HAP-1 (cell line): ENCODE data around the gene PRR29.
"Not testable (repeated sequence)": the region's sequence is repeated elsewhere in the genome, so short reads cannot be mapped to it uniquely, and the experiment has no call there.

ENCODE experiments used
- DNase-seq, 2 experiments: peaks; one replicate each; pipeline ENCODE4 v3.0.0-alpha.2; 2016 to 2020; ENCODE audit warnings: low spot score in 2 of 2
- H3K27me3 ChIP-seq: fragments of 250-450 bp; sonication (Bioruptor Pico); 2 replicates; pipeline ENCODE4 v1.5.1; 2020; ENCODE audit warnings: low read depth, mild to moderate bottlenecking, moderate library complexity
- H3K36me3 ChIP-seq: fragments of 250-450 bp; sonication (Bioruptor Pico); replicated peaks from 2 replicates; pipeline ENCODE4 v1.5.1; 2020; ENCODE audit warnings: mild to moderate bottlenecking
- H3K4me1 ChIP-seq: fragments of 250-450 bp; sonication (Bioruptor Pico); 2 replicates; pipeline ENCODE4 v1.5.1; 2020; ENCODE audit warnings: mild to moderate bottlenecking
- H3K4me3 ChIP-seq: fragments of 250-450 bp; sonication (Bioruptor Pico); 2 replicates; pipeline ENCODE4 v1.5.1; 2020; ENCODE audit warnings: mild to moderate bottlenecking, moderate library complexity
- H3K9me3 ChIP-seq: fragments of 250-450 bp; sonication (Bioruptor Pico); 2 replicates; pipeline ENCODE4 v1.5.1; 2020; ENCODE audit warnings: mild to moderate bottlenecking, moderate library complexity
- in situ Hi-C: fragments of 300-500 bp; cut with MboI; formaldehyde crosslinking; loops from 3 replicates; pipeline ENCODE4 v1.14.3; 2020; ENCODE audit warnings: low sequenced_read_pairs, inconsistent platforms, mixed read lengths

Gene PRR29

DNA sequence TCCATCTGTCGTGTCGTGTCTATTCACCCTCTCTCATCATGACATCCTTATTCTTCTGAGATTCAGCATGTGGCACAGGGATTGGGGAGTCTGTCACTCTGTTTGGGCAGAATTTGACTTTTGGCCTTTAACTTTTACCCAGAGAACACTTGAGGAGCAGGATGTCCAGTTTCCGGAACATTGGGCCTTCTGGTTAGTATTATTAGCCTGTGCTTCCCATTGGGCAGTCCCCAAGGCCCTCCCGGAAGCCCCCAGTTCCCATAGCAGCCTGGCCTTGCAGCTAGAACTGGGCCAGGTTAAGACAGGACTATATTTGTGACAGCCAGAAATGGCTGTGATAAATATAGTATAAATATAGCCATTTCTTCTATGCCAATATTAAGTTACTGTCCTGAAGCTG, 35.0 kb upstream of the PRR29 start:
- no peaks in the 10 kb centered on the region for H3K4me1 ChIP-seq
- H3K9me3 ChIP-seq = no peaks in the 10 kb centered on the region
- H3K4me3 ChIP-seq = no peak overlapping the region
- no peaks in the 10 kb centered on the region for H3K36me3 ChIP-seq
- H3K27me3 ChIP-seq = no peaks in the 10 kb centered on the region
- in situ Hi-C loops = no loop called here
- DNase-seq = no peak

DNA sequence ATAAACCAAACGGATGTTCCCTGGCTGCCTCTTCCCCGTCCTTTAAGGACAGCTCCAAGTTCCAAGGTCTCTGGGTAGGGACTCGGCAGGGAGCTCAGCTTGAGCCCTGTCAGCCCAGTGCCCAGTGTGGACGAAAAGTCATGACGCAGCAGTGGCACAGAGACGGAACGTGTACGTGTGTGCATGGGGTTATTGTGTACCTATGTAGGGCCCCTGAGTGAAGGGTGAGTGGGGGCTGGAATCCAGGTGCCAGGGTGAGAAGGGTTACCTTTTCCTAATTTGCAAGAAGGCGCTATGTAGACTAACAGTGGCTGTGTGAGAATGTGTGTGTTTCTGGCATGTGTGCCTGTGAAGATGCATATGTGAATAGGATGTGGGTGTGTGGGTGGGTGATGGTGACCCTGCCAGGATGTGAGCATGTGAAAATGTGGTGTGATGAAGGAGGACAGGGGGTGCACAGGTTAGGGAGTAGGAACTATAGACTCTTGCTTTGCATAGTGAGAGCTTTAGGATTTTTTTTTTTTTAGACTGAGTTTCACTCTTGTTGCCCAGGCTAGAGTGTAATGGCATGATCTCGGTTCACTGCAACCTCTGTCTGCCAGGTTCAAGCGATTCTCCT, 31.4 kb upstream of the PRR29 start:
- H3K27me3 ChIP-seq = no peaks in the 10 kb centered on the region
- no peak for DNase-seq
- no peaks in the 10 kb centered on the region for H3K4me1 ChIP-seq
- in situ Hi-C loops = no loop called here
- no peak overlapping the region for H3K4me3 ChIP-seq
- H3K9me3 ChIP-seq = no peaks in the 10 kb centered on the region
- H3K36me3 ChIP-seq = no peaks in the 10 kb centered on the region

DNA sequence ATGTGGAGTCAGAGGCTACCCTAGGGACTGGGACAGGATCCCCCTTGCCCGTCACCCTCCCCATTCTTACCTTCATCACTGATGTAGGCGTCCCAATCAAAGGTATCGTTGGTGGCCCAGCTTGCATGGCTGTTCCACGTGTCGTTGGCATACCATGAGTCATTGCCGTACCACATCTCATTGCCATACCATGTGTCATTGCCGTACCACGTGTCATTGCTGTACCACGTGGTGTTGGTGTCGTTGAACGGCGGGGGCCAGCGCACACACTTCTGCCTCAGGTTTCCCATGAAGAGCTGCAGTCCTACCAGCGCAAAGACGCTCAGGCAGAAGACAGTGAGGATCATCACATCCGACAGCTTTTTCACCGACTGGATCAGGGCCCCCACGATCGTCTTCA, 30.2 kb upstream of the PRR29 start:
- Histone ChIP-seq H3K4me1 (no peaks in the 10 kb centered on the region), H3K27me3 (no peaks in the 10 kb centered on the region), H3K9me3 (no peaks in the 10 kb centered on the region), H3K36me3 (no peaks in the 10 kb centered on the region), H3K4me3 (no peak overlapping the region)
- in situ Hi-C loops = no loop called here
- DNase-seq = no peak

DNA sequence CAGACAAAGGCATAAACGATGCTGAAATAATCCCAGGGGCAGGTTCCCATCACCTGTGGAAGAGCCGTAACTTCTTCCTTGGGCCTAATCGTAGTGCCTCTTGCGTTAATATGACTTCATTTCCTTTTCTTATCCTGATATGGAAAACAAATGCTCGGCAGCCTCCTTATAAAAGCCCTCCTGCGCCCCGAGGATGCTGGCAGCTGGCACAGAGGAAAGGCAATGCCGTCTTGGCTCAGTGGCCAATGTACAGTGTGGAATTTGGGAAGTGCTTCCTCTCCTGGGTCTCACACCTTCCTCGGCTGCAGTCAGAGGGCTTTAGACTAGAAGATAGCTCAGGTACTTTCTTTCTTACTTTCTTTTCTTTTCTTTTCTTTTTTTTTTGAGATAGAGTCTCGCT, 28.9 kb upstream of the PRR29 start:
- in situ Hi-C loops = no loop called here
- Histone ChIP-seq H3K36me3 (no peaks in the 10 kb centered on the region), H3K9me3 (no peaks in the 10 kb centered on the region), H3K27me3 (no peaks in the 10 kb centered on the region), H3K4me1 (no peaks in the 10 kb centered on the region), H3K4me3 (no peak overlapping the region)
- DNase-seq = no peak

DNA sequence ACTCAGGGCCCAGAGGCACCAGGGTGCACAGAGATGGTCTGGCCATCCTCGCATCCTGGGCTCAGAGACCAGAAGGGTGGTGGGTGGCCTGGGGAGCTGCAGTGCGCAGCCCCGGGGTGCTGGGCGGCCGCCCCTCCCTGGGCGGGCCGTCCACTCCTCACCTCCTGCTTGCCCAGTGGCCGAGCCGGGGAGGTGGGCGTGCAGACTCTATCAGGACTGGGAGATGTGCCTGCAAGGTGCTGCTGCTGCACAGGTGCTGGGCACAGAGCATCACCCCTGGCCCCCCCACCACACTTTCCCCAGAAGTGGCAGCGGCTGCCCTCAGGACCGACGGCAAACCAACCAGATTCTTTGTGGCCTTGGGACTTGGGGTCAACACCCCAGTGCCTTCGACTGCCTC, 25.4 kb upstream of the PRR29 start, which contains the start of gene SCN4A:
Gene SCN4A, minus strand, starts transcription at position 123 of the 400 bp plus-strand sequence. Its CDS starts 77 bp downstream, at position 46.
- H3K27me3 ChIP-seq = peaks cover 10% of the 10 kb centered on the region; the same call in 1 of the 2 replicates
- H3K4me1 ChIP-seq = no peaks in the 10 kb centered on the region
- no peak for DNase-seq
- in situ Hi-C loops = no loop called here
- H3K4me3 ChIP-seq = no peak within 1 kb of the TSS
- H3K9me3 ChIP-seq = no peaks in the 10 kb centered on the region
- H3K36me3 ChIP-seq = no peaks in the 10 kb centered on the region

DNA sequence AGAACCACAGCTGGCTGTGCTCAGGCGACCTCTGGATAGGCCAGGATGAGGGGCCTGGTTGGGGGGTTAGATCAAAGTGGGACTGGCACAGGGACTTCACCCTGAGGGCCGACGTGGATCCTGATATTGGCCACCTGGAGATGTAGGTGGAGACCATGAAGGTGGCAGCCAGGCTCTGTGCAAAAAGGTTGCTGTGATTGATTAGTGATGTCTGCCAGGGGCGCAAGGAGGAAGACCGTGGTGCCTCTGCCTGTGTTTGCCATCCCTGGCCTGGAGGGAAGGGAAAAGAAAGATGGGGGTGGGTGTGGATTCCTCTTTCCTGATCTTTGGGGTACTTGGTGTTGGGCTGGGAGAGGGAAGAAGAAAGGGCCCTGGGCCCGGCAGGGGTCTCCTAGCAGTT, 24.9 kb upstream of the PRR29 start:
- no peak overlapping the region for H3K4me3 ChIP-seq
- in situ Hi-C loops = no loop called here

DNA sequence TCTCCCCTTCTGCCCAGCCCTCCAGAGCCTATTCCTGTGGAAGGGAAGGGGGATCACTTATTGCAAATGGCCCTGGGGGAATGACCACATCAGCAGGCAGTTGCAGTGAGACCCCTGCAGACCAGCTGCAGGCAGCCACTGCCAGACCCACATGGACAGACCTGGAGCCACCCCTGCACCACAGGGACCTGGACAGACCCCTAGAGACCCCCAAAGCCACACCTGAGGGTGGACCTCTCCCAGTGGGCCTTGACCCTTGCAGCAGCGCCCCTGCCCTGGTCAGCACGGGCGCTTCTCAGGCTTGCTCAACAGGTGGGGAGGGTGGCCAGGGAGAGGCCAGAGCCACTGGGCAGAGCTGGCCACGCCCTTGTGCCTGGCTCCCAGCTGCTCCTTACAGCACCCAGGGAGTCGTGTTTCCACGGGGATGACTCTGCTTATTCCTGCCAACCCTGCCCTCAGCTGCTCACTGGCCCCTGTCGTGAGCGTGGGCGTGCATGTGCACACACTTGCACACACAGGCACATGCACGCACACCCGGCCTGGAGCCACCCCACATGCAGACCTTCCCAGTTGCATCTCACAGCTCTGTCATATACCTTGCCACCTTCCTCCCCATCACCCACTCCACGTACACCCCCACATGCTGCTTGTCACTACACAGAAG, 24.1 kb upstream of the PRR29 start:
- H3K27me3 ChIP-seq = peaks cover 10% of the 10 kb centered on the region; the same call in 1 of the 2 replicates
- no peaks in the 10 kb centered on the region for H3K4me1 ChIP-seq
- DNase-seq = no peak
- no peaks in the 10 kb centered on the region for H3K36me3 ChIP-seq
- H3K4me3 ChIP-seq = no peak overlapping the region
- no peaks in the 10 kb centered on the region for H3K9me3 ChIP-seq
- in situ Hi-C loops = no loop called here

More for the DNA sequence above, 24.9 kb upstream of the PRR29 start:
- H3K27me3 ChIP-seq = peaks cover 10% of the 10 kb centered on the region; the same call in 1 of the 2 replicates
- H3K36me3 ChIP-seq = no peaks in the 10 kb centered on the region
- no peaks in the 10 kb centered on the region for H3K4me1 ChIP-seq
- H3K9me3 ChIP-seq = no peaks in the 10 kb centered on the region
- DNase-seq = no peak

DNA sequence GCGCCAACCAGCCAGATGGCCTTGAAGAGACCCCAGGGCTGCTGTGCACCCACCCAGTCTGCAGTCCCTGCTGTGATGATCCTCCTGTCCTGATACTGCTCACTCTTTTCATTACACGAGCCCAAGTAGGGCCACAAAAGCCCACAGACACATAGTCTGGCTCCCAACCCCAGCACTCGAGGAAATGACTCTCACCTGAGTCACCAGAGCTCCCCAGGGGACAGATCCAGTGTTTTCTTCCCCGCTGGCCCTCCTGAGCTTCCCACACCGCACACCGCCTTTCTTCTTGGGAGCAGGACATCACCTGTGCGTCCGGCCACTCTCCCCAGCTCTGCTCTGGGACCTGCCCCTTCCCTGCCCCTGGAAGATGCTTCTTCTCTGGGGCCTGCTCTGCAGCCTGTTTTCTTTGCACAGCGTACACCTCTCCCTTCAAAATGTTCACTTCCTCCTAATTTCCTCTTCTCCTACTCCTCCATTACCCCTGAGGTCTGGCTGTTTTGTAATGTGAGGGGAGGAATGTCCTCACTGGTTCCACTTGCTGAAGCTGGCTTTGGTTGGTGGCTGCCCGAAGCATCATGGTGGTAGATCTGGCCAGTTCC, 23.5 kb upstream of the PRR29 start:
- H3K27me3 ChIP-seq = peaks cover 10% of the 10 kb centered on the region; the same call in 1 of the 2 replicates
- no peak for DNase-seq

DNA sequence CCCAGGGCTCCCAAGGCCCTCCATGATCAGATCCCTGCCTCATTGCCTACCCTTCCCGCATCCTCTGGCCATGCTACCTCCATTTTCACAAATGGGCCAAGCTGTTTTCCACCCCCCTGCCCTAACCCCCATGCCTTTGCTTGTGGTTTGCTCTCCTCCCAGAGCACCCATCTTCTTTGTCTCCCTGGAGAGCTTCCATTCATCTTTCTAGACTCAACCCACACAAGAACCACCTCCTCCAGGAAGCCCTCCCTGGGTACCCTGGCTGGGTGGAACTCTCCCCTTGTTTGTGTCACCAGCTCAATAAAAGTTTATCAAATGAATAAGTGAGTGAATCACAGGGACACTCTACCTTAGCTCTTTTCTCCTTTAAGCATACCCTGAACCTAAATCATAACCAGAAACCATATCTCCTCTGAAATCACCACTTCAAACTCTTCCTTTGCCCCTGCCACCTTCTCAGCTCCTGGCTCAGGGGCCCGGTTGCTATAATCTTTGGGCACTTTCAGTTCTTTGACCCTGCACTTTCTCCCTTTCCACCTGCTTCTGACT, 22.5 kb upstream of the PRR29 start:
- H3K9me3 ChIP-seq = no peaks in the 10 kb centered on the region
- DNase-seq = no peak
- peaks cover 10% of the 10 kb centered on the region; the same call in 1 of the 2 replicates for H3K27me3 ChIP-seq
- no peaks in the 10 kb centered on the region for H3K4me1 ChIP-seq
- in situ Hi-C loops = no loop called here
- no peaks in the 10 kb centered on the region for H3K36me3 ChIP-seq
- H3K4me3 ChIP-seq = no peak overlapping the region

More for the DNA sequence above, 23.5 kb upstream of the PRR29 start:
- Histone ChIP-seq H3K4me3 (no peak overlapping the region), H3K4me1 (no peaks in the 10 kb centered on the region), H3K36me3 (no peaks in the 10 kb centered on the region), H3K9me3 (no peaks in the 10 kb centered on the region)
- in situ Hi-C loops = no loop called here

DNA sequence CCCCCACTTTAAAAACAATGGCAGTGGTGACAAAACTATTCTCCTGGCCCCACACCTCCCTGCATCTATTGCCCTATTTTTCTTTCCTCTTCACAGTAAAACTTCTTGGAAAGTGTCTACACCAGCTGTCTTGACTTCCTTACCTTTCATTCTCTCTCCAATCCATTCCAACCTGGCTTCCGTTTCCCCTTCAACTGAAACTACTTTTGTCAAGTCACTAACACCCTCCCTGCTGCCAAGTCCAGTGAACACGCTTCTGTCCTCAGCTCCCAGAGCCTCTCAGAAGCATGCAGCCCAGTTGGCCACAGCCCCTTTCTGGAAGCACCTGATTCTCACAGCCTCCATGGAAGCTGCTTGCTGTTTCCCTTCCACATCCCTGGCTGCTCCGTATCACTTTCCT, 21.4 kb upstream of the PRR29 start:
- in situ Hi-C loops = no loop called here
- H3K36me3 ChIP-seq = no peaks in the 10 kb centered on the region
- H3K27me3 ChIP-seq = peaks cover 10% of the 10 kb centered on the region; the same call in 1 of the 2 replicates

DNA sequence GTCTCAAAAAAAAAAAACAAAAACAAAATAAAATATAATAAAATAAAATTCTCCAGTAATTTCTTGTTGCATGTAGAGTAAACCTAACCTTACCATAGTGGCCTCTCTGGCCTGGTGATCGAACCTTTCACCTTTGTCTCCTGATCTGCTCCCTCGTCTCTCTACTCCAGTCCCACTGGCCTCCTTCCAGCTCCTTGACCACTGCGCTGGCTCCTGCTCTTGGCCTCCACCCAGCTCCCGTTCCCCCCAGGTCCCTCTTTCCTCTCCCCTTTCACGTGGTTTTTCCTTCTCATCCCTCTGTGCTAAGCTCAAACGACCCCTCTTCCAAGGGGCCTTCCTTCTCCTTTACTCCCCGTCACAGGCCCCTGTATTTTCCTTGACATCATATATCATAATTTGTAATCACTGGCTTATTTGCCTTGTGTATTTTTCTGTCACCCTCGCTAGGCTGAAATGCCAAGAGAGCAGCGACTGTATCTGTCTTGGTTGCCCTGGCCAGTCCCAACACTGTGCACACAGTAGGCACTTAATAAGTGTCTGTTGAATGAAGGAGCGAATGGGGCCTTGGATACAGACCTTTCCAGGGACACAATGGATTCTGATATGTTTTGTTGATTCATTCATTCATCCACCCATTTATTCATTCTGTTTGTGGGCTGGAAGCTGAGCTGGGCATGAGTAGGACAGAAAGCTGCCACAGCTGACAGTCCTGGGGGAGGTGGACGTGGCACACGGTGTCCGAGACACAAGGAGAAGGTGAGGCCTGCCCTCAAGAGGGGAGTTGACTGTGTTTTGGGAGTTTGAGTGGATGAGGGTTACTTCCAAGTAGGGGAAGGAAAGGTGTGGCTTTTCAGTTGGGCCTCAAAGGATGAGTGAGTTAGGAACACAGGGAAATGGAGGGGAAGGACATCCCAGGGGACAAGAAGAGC, 19.6 kb upstream of the PRR29 start:
- DNase-seq = no peak
- in situ Hi-C loops = no loop called here
- H3K4me3 ChIP-seq = no peak overlapping the region
- H3K4me1 ChIP-seq = no peaks in the 10 kb centered on the region
- peaks cover 10% of the 10 kb centered on the region; the same call in 1 of the 2 replicates for H3K27me3 ChIP-seq
- H3K36me3 ChIP-seq = no peaks in the 10 kb centered on the region
- H3K9me3 ChIP-seq = no peaks in the 10 kb centered on the region; the same call in 1 of the 2 replicates

More for the DNA sequence above, 21.4 kb upstream of the PRR29 start:
- no peaks in the 10 kb centered on the region for H3K9me3 ChIP-seq
- no peaks in the 10 kb centered on the region for H3K4me1 ChIP-seq
- no peak for DNase-seq
- no peak overlapping the region for H3K4me3 ChIP-seq

DNA sequence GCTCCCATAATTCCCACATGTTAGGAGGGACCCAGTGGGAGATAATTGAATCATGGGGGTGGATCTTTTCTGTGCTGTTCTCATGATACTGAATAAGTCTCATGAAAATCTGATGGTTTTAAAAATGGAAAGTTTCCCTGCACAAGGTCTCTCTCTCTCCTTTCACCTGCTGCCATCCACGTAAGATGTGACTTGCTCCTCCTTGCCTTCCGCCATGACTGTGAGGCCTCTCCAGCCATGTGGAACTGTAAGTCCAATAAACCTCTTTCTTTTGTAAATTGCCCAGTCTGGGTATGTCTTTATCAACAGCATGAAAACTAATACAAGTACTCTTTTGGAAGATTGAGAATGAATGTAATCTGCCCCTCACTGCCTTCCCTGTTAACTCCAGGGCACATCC, 15.5 kb upstream of the PRR29 start:
- H3K9me3 ChIP-seq, H3K4me3 ChIP-seq, in situ Hi-C loops, H3K36me3 ChIP-seq, H3K4me1 ChIP-seq, H3K27me3 ChIP-seq, DNase-seq: not testable (repeated sequence)

DNA sequence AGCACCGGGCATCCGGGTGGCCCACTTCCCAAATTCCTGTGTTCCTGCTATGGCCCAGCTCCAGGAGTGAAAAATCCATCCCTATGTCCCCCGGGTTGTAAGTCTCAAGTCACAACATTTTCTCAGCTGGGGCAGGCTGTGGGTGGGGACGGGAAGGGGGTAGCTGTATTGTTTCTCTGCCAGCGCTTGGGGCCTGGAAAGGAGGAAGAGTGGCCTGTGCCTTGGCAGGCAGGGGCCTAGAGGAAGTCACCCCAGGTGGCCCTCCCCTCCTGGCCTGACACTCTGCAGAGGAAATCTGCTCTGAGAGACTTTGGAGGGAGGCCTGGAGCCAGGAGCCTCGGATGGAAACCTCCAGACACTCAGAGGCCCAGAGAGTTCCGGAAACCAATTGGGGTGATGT, 14.8 kb upstream of the PRR29 start:
- no peaks in the 10 kb centered on the region; the same call in 1 of the 2 replicates for H3K9me3 ChIP-seq
- no peaks in the 10 kb centered on the region for H3K27me3 ChIP-seq
- H3K36me3 ChIP-seq = no peaks in the 10 kb centered on the region
- in situ Hi-C loops = no loop called here
- no peak for DNase-seq
- H3K4me3 ChIP-seq = no peak overlapping the region
- H3K4me1 ChIP-seq = no peaks in the 10 kb centered on the region
